ENCODE measurements around the gene MED13L. TPM values are rescaled to one million over a fixed set of nuclear protein-coding genes. Genes with fewer than 3 reads are reported as not detected.

Gene MED13L
- total and polyA plus RNA-seq, 9 donors = 47.8 to 198 (median 156) TPM

GRCh38 chr12:116074686-116075085, 202.8 kb downstream of the MED13L start:
- TF ChIP-seq CTCF (IDR thresholded peaks at IDR 0.05) = no peak
- TF ChIP-seq POLR2A (IDR thresholded peaks at IDR 0.05) = no peak
- no peak for TF ChIP-seq EP300 (IDR thresholded peaks at IDR 0.05)
- WGBS, 3 donors = 91 to 96% (median 92%) methylated on average over 1 of the region's 1 CpG
- H3K36me3 ChIP-seq = no peaks in the 10 kb centered on the region
- H3K27ac ChIP-seq = no peak overlapping the region
- H3K27me3 ChIP-seq = no peaks in the 10 kb centered on the region
- H3K4me3 ChIP-seq = no peak overlapping the region
- no peak for DNase-seq
- intact Hi-C loops (cut with DNase I) = no loop called here
- no peaks in the 10 kb centered on the region for H3K9me3 ChIP-seq
- H3K4me1 ChIP-seq (ENCODE audit: insufficient read depth) = peaks cover 11% of the 10 kb centered on the region

GRCh38 chr12:116071555-116072230, 205.8 kb downstream of the MED13L start:
- TF ChIP-seq POLR2A (IDR thresholded peaks at IDR 0.05) (no peak), EP300 (IDR thresholded peaks at IDR 0.05) (no peak)
- Histone ChIP-seq H3K27me3 (no peaks in the 10 kb centered on the region), H3K36me3 (no peaks in the 10 kb centered on the region), H3K4me1 (ENCODE audit: insufficient read depth) (peaks cover 8% of the 10 kb centered on the region), H3K9me3 (no peaks in the 10 kb centered on the region), H3K27ac (no peak overlapping the region), H3K4me3 (no peak overlapping the region)
- intact Hi-C loops (cut with DNase I) = no loop called here
- no peak for DNase-seq
- 71 to 93% (median 93%) methylated on average over 2 of the region's 2 CpGs for WGBS, 3 donors

- no peaks in the 10 kb centered on the region for H3K36me3 ChIP-seq
- TF ChIP-seq POLR2A (IDR thresholded peaks at IDR 0.05) = no peak
- no peak for TF ChIP-seq EP300 (IDR thresholded peaks at IDR 0.05)
- TF ChIP-seq CTCF (IDR thresholded peaks at IDR 0.05) = no peak
- no peak overlapping the region for H3K4me3 ChIP-seq
- H3K27me3 ChIP-seq = no peaks in the 10 kb centered on the region
- H3K27ac ChIP-seq = no peak overlapping the region
- H3K4me1 ChIP-seq (ENCODE audit: insufficient read depth) = peaks cover 6% of the 10 kb centered on the region
- no peaks in the 10 kb centered on the region for H3K9me3 ChIP-seq
- intact Hi-C loops (cut with DNase I) = no loop called here
- DNase-seq = no peak
- 93 to 98% (median 97%) methylated on average over 3 of the region's 3 CpGs for WGBS, 3 donors
Observed at GRCh38 chr12:116070444-116070843, 207.0 kb downstream of the MED13L start.

- H3K27ac ChIP-seq = no peak overlapping the region
Observed at GRCh38 chr12:116069943-116070342, 207.6 kb downstream of the MED13L start.

More at GRCh38 chr12:116069943-116070342, 207.6 kb downstream of the MED13L start:
- H3K36me3 ChIP-seq = no peaks in the 10 kb centered on the region
- H3K4me1 ChIP-seq (ENCODE audit: insufficient read depth) = peaks cover 4% of the 10 kb centered on the region
- TF ChIP-seq CTCF (IDR thresholded peaks at IDR 0.05) (no peak), EP300 (IDR thresholded peaks at IDR 0.05) (no peak), POLR2A (IDR thresholded peaks at IDR 0.05) (no peak)
- intact Hi-C loops (cut with DNase I) = no loop called here
- no peaks in the 10 kb centered on the region for H3K27me3 ChIP-seq
- no peak for DNase-seq
- H3K9me3 ChIP-seq = no peaks in the 10 kb centered on the region
- no peak overlapping the region for H3K4me3 ChIP-seq
